ENCODE data around the gene FLOT1. TPM values are rescaled to one million over a fixed set of nuclear protein-coding genes. Genes with fewer than 3 reads are reported as not detected.
A peak's percentile ranks its signal among the peaks of the same experiment; 100 is the strongest.

The FLOT1 gene
- total and polyA plus RNA-seq, 2 of the 13 experiments (the other 11 are each of a cell fraction or from before 2014, with no cell fraction given), result 82.3 to 130 TPM

DNA sequence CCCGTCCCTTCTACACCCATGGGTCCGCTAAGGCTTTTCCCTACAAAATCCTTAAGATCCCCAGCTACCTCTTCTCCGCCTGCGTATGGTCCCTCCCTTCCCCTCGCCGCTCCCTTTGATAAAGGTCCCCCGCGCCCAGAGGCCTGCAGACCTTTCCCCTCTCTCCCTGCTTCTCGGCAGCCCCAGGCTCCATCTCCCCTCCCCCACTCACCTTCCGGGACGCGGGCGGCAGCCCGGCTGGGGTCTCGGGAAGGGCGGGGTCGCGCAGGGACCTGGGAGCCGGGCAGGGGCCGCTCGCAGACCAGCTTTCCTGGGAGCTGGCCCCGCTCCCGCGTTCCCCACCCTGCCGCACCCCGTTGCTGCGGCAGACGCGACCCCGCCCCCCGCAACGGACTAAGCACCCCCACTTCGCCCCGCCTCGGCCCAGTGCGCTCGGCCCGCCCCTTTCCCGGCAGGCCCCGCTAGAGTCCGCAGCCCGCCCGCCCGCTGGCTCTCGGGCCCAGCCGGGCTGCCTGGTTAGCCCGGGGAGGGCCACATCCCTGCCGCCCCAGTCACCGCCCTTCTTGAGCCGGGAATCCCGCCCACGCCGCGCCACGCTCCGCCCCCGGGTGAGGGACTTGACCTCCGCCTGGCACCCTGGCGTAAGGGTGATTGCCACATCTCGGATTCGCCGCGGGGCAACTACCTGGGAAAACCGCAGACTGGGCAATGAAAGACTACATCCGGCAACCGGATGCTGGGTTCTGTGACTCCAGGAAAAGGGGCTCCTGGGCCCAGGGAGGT lies at the start of gene FLOT1 (continued):
- TF ChIP-seq ZNF788 (CRISPR knock-in tag; IDR thresholded peaks at IDR 0.05; ENCODE audit: borderline replicate concordance), result peak; percentile 94
- TF ChIP-seq, protein P1, sequence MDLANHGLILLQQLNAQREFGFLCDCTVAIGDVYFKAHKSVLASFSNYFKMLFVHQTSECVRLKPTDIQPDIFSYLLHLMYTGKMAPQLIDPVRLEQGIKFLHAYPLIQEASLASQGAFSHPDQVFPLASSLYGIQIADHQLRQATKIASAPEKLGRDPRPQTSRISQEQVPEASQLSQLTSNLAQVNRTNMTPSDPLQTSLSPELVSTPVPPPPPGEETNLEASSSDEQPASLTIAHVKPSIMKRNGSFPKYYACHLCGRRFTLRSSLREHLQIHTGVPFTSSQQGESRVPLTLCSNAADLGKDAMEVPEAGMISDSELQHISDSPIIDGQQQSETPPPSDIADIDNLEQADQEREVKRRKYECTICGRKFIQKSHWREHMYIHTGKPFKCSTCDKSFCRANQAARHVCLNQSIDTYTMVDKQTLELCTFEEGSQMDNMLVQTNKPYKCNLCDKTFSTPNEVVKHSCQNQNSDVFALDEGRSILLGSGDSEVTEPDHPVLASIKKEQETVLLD (CRISPR knock-in tag; IDR thresholded peaks at IDR 0.05; ENCODE audit: low read depth), result peak; percentile 87
- peak; percentile 91 for TF ChIP-seq SALL2 (CRISPR knock-in tag; IDR thresholded peaks at IDR 0.05)
- TF ChIP-seq BORCS8-MEF2B (CRISPR knock-in tag; IDR thresholded peaks at IDR 0.05), result peak; percentile 41; the same call in 1 of the 2 replicates
- TF ChIP-seq CBX5 (CRISPR knock-in tag; IDR thresholded peaks at IDR 0.05; ENCODE audit: borderline replicate concordance), result 0 out of 2 replicates have a peak, but pooled peaks have one; percentile 43
- TF ChIP-seq, protein P2, sequence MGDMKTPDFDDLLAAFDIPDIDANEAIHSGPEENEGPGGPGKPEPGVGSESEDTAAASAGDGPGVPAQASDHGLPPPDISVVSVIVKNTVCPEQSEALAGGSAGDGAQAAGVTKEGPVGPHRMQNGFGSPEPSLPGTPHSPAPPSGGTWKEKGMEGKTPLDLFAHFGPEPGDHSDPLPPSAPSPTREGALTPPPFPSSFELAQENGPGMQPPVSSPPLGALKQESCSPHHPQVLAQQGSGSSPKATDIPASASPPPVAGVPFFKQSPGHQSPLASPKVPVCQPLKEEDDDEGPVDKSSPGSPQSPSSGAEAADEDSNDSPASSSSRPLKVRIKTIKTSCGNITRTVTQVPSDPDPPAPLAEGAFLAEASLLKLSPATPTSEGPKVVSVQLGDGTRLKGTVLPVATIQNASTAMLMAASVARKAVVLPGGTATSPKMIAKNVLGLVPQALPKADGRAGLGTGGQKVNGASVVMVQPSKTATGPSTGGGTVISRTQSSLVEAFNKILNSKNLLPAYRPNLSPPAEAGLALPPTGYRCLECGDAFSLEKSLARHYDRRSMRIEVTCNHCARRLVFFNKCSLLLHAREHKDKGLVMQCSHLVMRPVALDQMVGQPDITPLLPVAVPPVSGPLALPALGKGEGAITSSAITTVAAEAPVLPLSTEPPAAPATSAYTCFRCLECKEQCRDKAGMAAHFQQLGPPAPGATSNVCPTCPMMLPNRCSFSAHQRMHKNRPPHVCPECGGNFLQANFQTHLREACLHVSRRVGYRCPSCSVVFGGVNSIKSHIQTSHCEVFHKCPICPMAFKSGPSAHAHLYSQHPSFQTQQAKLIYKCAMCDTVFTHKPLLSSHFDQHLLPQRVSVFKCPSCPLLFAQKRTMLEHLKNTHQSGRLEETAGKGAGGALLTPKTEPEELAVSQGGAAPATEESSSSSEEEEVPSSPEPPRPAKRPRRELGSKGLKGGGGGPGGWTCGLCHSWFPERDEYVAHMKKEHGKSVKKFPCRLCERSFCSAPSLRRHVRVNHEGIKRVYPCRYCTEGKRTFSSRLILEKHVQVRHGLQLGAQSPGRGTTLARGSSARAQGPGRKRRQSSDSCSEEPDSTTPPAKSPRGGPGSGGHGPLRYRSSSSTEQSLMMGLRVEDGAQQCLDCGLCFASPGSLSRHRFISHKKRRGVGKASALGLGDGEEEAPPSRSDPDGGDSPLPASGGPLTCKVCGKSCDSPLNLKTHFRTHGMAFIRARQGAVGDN (CRISPR knock-in tag; IDR thresholded peaks at IDR 0.05), result peak; percentile 96
- TF ChIP-seq ETV5 (CRISPR knock-in tag; IDR thresholded peaks at IDR 0.05; ENCODE audit: borderline replicate concordance), result peak; percentile 98
- TF ChIP-seq NFYC (CRISPR knock-in tag; IDR thresholded peaks at IDR 0.05), result no peak; the same call in 1 of the 2 replicates
- TF ChIP-seq SNRNP70 (IDR thresholded peaks at IDR 0.05; ENCODE audit: low read depth, low read length), result peak; percentile 87; the same call in 1 of the 2 replicates
- TF ChIP-seq PCBP2 (optimal IDR thresholded peaks at IDR 0.05; ENCODE audit: low read depth, low read length, poor library complexity, severe bottlenecking), result peak; percentile 88
- TF ChIP-seq, protein P3, sequence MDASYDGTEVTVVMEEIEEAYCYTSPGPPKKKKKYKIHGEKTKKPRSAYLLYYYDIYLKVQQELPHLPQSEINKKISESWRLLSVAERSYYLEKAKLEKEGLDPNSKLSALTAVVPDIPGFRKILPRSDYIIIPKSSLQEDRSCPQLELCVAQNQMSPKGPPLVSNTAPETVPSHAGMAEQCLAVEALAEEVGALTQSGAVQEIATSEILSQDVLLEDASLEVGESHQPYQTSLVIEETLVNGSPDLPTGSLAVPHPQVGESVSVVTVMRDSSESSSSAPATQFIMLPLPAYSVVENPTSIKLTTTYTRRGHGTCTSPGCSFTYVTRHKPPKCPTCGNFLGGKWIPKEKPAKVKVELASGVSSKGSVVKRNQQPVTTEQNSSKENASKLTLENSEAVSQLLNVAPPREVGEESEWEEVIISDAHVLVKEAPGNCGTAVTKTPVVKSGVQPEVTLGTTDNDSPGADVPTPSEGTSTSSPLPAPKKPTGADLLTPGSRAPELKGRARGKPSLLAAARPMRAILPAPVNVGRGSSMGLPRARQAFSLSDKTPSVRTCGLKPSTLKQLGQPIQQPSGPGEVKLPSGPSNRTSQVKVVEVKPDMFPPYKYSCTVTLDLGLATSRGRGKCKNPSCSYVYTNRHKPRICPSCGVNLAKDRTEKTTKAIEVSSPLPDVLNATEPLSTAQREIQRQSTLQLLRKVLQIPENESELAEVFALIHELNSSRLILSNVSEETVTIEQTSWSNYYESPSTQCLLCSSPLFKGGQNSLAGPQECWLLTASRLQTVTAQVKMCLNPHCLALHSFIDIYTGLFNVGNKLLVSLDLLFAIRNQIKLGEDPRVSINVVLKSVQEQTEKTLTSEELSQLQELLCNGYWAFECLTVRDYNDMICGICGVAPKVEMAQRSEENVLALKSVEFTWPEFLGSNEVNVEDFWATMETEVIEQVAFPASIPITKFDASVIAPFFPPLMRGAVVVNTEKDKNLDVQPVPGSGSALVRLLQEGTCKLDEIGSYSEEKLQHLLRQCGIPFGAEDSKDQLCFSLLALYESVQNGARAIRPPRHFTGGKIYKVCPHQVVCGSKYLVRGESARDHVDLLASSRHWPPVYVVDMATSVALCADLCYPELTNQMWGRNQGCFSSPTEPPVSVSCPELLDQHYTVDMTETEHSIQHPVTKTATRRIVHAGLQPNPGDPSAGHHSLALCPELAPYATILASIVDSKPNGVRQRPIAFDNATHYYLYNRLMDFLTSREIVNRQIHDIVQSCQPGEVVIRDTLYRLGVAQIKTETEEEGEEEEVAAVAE (CRISPR knock-in tag; IDR thresholded peaks at IDR 0.05; ENCODE audit: borderline replicate concordance), result peak; percentile 50; the same call in 1 of the 2 replicates
- TF ChIP-seq ZNF350 (CRISPR knock-in tag; IDR thresholded peaks at IDR 0.05; ENCODE audit: borderline replicate concordance, low read depth), result peak; percentile 100
- TF ChIP-seq ZNF546 (CRISPR knock-in tag; conservative IDR thresholded peaks at IDR 0.05), result peak; percentile 56; the same call in 1 of the 2 replicates
